DND-41 (cell line): ENCODE data around the gene PDE4D.

Experiments used
- CTCF ChIP-seq: IDR thresholded peaks from 2 replicates; pipeline ENCODE4 v1.5.1; 2012; ENCODE audit warnings: borderline replicate concordance, low read length, moderate library complexity, mild to moderate bottlenecking; ENCODE audit not compliant: poor library complexity, severe bottlenecking; ENCODE audit errors: extremely low read depth
- EZH2 ChIP-seq: IDR thresholded peaks from 3 replicates; pipeline ENCODE4 v1.6.1; 2012; ENCODE audit warnings: borderline replicate concordance, low read depth, mild to moderate bottlenecking, moderate library complexity, low read length, inconsistent platforms; ENCODE audit not compliant: severe bottlenecking

- TF ChIP-seq CTCF = no peak
- no peak for TF ChIP-seq EZH2
These were observed 107.2 kb downstream of the PDE4D start for GRCh38 chr5:59786334-59786805.
